Keratinocyte (primary cell): ENCODE measurements around the gene CUBN. TPM values are rescaled to one million over a fixed set of nuclear protein-coding genes. Genes with fewer than 3 reads are reported as not detected.

ENCODE experiments used
- DNase-seq: peaks from one replicate; pipeline ENCODE4 v3.0.0-alpha.2; 2011; ENCODE audit warnings: low read depth, missing footprints, low spot score
- FAIRE-seq: peaks from 2 replicates; lab custom pipeline; 2011; peaks lifted over from hg19 to GRCh38; lab: Jason Lieb, UNC
- H2AFZ ChIP-seq: 2 replicates; pipeline ENCODE4 v1.6.0; 2012; ENCODE audit warnings: low read length, control low read depth, inconsistent platforms; ENCODE audit not compliant: control insufficient read depth
- H3K27ac ChIP-seq: 2 replicates; pipeline ENCODE4 v1.5.1; 2011; ENCODE audit warnings: low read length; ENCODE audit not compliant: control insufficient read depth, insufficient read depth
- H3K27me3 ChIP-seq: 3 replicates; pipeline ENCODE4 v1.6.0; 2011; ENCODE audit warnings: low read length; ENCODE audit not compliant: control insufficient read depth, insufficient read depth; ENCODE audit errors: extremely low read depth
- H3K36me3 ChIP-seq, 2 experiments: 2 replicates in 1 of 2; 3 replicates in 1 of 2; pipeline ENCODE4 v1.5.1; 2011; ENCODE audit warnings: low read length in 2 of 2, mild to moderate bottlenecking in 1 of 2; ENCODE audit not compliant: control insufficient read depth in 2 of 2, insufficient read depth in 2 of 2; ENCODE audit errors: extremely low read depth in 1 of 2
- H3K4me1 ChIP-seq: 3 replicates; pipeline ENCODE4 v1.5.1; 2011; ENCODE audit warnings: low read length; ENCODE audit not compliant: control insufficient read depth, insufficient read depth; ENCODE audit errors: extremely low read depth
- H3K4me2 ChIP-seq: 3 replicates; pipeline ENCODE4 v1.6.0; 2011; ENCODE audit warnings: low read depth, low read length; ENCODE audit not compliant: control insufficient read depth, insufficient read depth; ENCODE audit errors: extremely low read depth
- H3K4me3 ChIP-seq, 3 experiments: fragments of 200-600 bp in 1 of 3; sonication (generic) in 1 of 3; 2 replicates in 2 of 3; 3 replicates in 1 of 3; pipeline ENCODE4 v1.5.1; 2011 to 2016; ENCODE audit warnings: low read length in 3 of 3, mild to moderate bottlenecking in 3 of 3, control low read depth in 2 of 3, inconsistent platforms in 1 of 3, low read depth in 1 of 3, mixed read lengths in 1 of 3, mixed run types in 1 of 3, moderate library complexity in 1 of 3; ENCODE audit not compliant: control insufficient read depth in 2 of 3, insufficient read depth in 2 of 3; ENCODE audit errors: extremely low read depth in 1 of 3
- H3K79me2 ChIP-seq: 2 replicates; pipeline ENCODE4 v1.6.0; 2012; ENCODE audit warnings: low read length; ENCODE audit not compliant: control insufficient read depth, insufficient read depth
- H3K9ac ChIP-seq: 3 replicates; pipeline ENCODE4 v1.6.0; 2011; ENCODE audit warnings: low read length; ENCODE audit not compliant: control insufficient read depth, insufficient read depth; ENCODE audit errors: extremely low read depth
- H3K9me1 ChIP-seq: 3 replicates; pipeline ENCODE4 v1.6.0; 2011; ENCODE audit warnings: low read length; ENCODE audit not compliant: control insufficient read depth, insufficient read depth; ENCODE audit errors: extremely low read depth
- H3K9me3 ChIP-seq: 2 replicates; pipeline ENCODE4 v1.5.1; 2012; ENCODE audit warnings: low read depth, low read length; ENCODE audit not compliant: control insufficient read depth
- H4K20me1 ChIP-seq: 3 replicates; pipeline ENCODE4 v1.6.0; 2011; ENCODE audit warnings: low read length; ENCODE audit not compliant: control insufficient read depth, insufficient read depth; ENCODE audit errors: extremely low read depth
- EZH2 ChIP-seq: IDR thresholded peaks from one replicate; pipeline ENCODE4 v1.6.1; 2012; ENCODE audit warnings: inconsistent platforms, mild to moderate bottlenecking, low read length, moderate library complexity
- dilution Hi-C: fragments of 300-500 bp; cut with MboI; formaldehyde crosslinking; loops from one replicate; pipeline ENCODE4 v1.7.0; 2020; ENCODE audit warnings: low sequenced_read_pairs; ENCODE audit not compliant: extremely low pct_ligation_motif_present
- polyA plus RNA-seq, 5 experiments: library from polyadenylated mRNA; depleted of rRNA in 3 of 5; stranded (reverse) in 3 of 5; stranded (forward) in 1 of 5; unstranded in 1 of 5; fragments of >200 nt; gene quantifications; 1 replicate in 1 of 5; 2 replicates in 3 of 5; 3 replicates in 1 of 5; pipeline versions ENCODE4 v1.2.1 to v1.2.3, GENCODE V29; 2011 to 2012; ENCODE audit warnings: missing spikeins in 2 of 5, low read depth in 1 of 5, low replicate concordance in 1 of 5
- TF ChIP-seq, protein P1 (sequence below), 3 experiments: IDR thresholded peaks in 1 of 3; conservative IDR thresholded peaks in 1 of 3; optimal IDR thresholded peaks in 1 of 3; 2 replicates in 2 of 3; 3 replicates in 1 of 3; pipeline versions ENCODE3 to v1.5.1; 2011; ENCODE audit warnings: low read length in 3 of 3, mild to moderate bottlenecking in 3 of 3, moderate library complexity in 2 of 3, control low read depth in 1 of 3, inconsistent platforms in 1 of 3; ENCODE audit not compliant: insufficient read depth in 2 of 3; ENCODE audit errors: extremely low read depth in 1 of 3

Gene CUBN
- polyA plus RNA-seq, 1 donor (not counting 4 experiments of a cell fraction or from before 2014, with no cell fraction given): 0.07 TPM

DNA sequence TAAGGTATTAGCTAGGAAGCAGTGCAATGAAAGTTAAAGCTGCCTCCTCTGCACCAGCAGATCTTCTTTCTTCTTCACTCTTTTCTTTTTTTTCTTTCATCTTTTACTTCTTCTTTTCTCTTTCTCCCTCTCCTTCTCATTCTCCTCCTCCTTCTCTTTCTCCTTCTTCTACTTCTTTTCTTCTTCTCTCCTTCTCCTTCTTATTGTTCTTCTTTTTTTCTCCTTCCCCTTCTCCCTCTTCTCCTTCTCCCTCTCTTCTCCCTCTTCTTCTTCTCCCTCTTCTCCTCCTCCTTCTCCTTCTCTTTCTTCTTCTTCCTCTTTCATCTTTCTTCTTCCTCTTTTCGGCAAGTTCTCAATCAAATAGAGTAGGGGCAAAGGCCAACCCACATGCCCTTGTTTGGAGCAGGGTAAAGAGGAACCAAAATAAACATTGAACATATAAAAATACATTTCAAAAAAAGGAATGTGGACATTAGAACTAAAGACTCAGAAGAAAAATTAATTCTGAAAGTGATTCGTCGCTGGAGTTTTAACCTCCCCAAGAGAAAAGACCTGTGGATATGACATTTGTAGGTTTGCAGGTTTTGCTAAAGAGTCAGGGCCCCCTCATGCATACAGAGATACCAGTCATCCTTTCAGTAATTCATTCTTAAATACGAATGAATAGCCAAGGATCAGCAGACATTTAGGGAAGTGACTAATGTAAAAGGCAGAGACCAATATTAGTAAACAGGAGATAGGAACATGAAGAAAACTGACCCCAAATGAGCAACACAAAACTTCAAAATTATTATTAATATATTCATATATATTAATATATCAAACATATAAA, 219.4 kb downstream of the CUBN start:
- no peak overlapping the region for H2AFZ ChIP-seq
- DNase-seq (no peak), FAIRE-seq (no peak)
- H3K9ac ChIP-seq: no peak overlapping the region
- no peaks in the 10 kb centered on the region for H3K9me3 ChIP-seq
- no peak overlapping the region for H3K27ac ChIP-seq
- H4K20me1 ChIP-seq: no peaks in the 10 kb centered on the region
- H3K36me3 ChIP-seq: no peaks in the 10 kb centered on the region
- no peaks in the 10 kb centered on the region for H3K27me3 ChIP-seq
- H3K4me3 ChIP-seq: no peak overlapping the region
- no peaks in the 10 kb centered on the region for H3K4me1 ChIP-seq
- no peaks in the 10 kb centered on the region for H3K9me1 ChIP-seq
- dilution Hi-C loops: no loop called here
- no peak for TF ChIP-seq EZH2
- TF ChIP-seq, protein P1, sequence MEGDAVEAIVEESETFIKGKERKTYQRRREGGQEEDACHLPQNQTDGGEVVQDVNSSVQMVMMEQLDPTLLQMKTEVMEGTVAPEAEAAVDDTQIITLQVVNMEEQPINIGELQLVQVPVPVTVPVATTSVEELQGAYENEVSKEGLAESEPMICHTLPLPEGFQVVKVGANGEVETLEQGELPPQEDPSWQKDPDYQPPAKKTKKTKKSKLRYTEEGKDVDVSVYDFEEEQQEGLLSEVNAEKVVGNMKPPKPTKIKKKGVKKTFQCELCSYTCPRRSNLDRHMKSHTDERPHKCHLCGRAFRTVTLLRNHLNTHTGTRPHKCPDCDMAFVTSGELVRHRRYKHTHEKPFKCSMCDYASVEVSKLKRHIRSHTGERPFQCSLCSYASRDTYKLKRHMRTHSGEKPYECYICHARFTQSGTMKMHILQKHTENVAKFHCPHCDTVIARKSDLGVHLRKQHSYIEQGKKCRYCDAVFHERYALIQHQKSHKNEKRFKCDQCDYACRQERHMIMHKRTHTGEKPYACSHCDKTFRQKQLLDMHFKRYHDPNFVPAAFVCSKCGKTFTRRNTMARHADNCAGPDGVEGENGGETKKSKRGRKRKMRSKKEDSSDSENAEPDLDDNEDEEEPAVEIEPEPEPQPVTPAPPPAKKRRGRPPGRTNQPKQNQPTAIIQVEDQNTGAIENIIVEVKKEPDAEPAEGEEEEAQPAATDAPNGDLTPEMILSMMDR (optimal IDR thresholded peaks at IDR 0.05 in 1 of 3, IDR thresholded peaks at IDR 0.05 in 1 of 3, conservative IDR thresholded peaks at IDR 0.05 in 1 of 3; ENCODE audit: extremely low read depth in 1 of 3, insufficient read depth in 2 of 3, low read length in 3 of 3): no peak
- no peaks in the 10 kb centered on the region for H3K79me2 ChIP-seq
- no peak overlapping the region for H3K4me2 ChIP-seq

DNA sequence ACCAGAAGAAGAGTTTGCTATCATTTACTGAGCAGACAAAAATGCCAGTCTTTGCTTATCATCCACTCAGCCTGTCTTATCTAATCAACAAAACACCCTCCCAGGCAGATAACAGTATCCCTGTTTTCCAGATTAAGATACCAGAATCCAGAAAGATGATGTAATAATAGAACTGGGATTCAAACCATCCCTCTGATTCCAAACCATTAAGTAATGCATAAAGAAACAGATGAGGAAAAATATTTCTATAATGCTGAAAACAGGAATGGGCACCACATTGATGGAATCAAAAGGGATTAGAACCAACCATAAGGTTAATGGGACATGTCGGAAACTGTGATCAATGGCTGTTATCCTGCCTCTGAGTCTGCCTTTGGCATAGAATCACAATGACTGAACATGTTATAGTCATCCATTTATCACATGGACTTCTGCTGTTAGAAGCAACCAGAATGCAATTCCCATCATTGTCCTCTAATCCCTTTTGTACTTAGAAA, 220.3 kb downstream of the CUBN start:
- DNase-seq: no peak
- no peak for TF ChIP-seq EZH2
- TF ChIP-seq, protein P1 (optimal IDR thresholded peaks at IDR 0.05 in 1 of 3, IDR thresholded peaks at IDR 0.05 in 1 of 3, conservative IDR thresholded peaks at IDR 0.05 in 1 of 3; ENCODE audit: extremely low read depth in 1 of 3, insufficient read depth in 2 of 3, low read length in 3 of 3): no peak
- Histone ChIP-seq H4K20me1 (no peaks in the 10 kb centered on the region), H3K9ac (no peak overlapping the region), H3K4me1 (no peaks in the 10 kb centered on the region), H3K4me3 (no peak overlapping the region), H3K27me3 (no peaks in the 10 kb centered on the region), H3K27ac (no peak overlapping the region), H3K36me3 (no peaks in the 10 kb centered on the region), H3K4me2 (no peak overlapping the region), H3K9me3 (no peaks in the 10 kb centered on the region), H3K79me2 (no peaks in the 10 kb centered on the region), H3K9me1 (no peaks in the 10 kb centered on the region), H2AFZ (no peak overlapping the region)
- dilution Hi-C loops: no loop called here
- FAIRE-seq: no peak
